ENCODE measurements around the gene FLNB. TPM values are rescaled to one million over a fixed set of nuclear protein-coding genes. Genes with fewer than 3 reads are reported as not detected.

The FLNB gene
- total RNA-seq, 2 donors from 2014 or later, result 46.1 to 56.7 TPM

GRCh38 chr3:58036293-58037032 is 28.2 kb downstream of the FLNB start:
- Mint-ChIP-seq H3K4me3 (no peak overlapping the region), H3K27ac (no peak overlapping the region), H3K27me3 (ENCODE audit: low read depth) (peaks cover 6% of the 10 kb centered on the region), H3K4me1 (ENCODE audit: low read depth) (peaks cover 81% of the 10 kb centered on the region), H3K36me3 (ENCODE audit: insufficient read depth in 2 of 2) (peaks cover 0 to 4% of the 10 kb centered on the region in 2 donors), H3K9me3 (no peaks in the 10 kb centered on the region)
- ATAC-seq (replicated peaks in 1 of 2) (no peak), DNase-seq (no peak)

- Mint-ChIP-seq H3K27ac (peak overlapping the region; percentile 76), H3K36me3 (ENCODE audit: insufficient read depth in 2 of 2) (peaks cover 0 to 4% of the 10 kb centered on the region in 2 donors), H3K9me3 (no peaks in the 10 kb centered on the region), H3K27me3 (ENCODE audit: low read depth) (peaks cover 6% of the 10 kb centered on the region), H3K4me3 (peak overlapping the region; percentile 70 to 81), H3K4me1 (ENCODE audit: low read depth) (peaks cover 89% of the 10 kb centered on the region)
- DNase-seq (no peak), ATAC-seq (replicated peaks in 1 of 2) (no peak)
Measured at GRCh38 chr3:58037141-58037910, 29.1 kb downstream of the FLNB start.

- no peak overlapping the region for H3K27ac Mint-ChIP-seq
- H3K36me3 Mint-ChIP-seq (ENCODE audit: insufficient read depth in 2 of 2), result peaks cover 0 to 4% of the 10 kb centered on the region in 2 donors
- no peaks in the 10 kb centered on the region for H3K9me3 Mint-ChIP-seq
- H3K4me3 Mint-ChIP-seq, result no peak overlapping the region
- ATAC-seq (replicated peaks in 1 of 2) (no peak), DNase-seq (no peak)
- peaks cover 6% of the 10 kb centered on the region for H3K27me3 Mint-ChIP-seq (ENCODE audit: low read depth)
- peaks cover 89% of the 10 kb centered on the region for H3K4me1 Mint-ChIP-seq (ENCODE audit: low read depth)
Measured at GRCh38 chr3:58038675-58039292, 30.6 kb downstream of the FLNB start.

GRCh38 chr3:58039601-58040000 is 31.4 kb downstream of the FLNB start:
- DNase-seq (no peak), ATAC-seq (replicated peaks in 1 of 2) (no peak)
- H3K27me3 Mint-ChIP-seq (ENCODE audit: low read depth), result peaks cover 6% of the 10 kb centered on the region
- no peak overlapping the region for H3K27ac Mint-ChIP-seq
- H3K4me3 Mint-ChIP-seq, result no peak overlapping the region
- no peaks in the 10 kb centered on the region for H3K9me3 Mint-ChIP-seq
- peaks cover 0 to 4% of the 10 kb centered on the region in 2 donors for H3K36me3 Mint-ChIP-seq (ENCODE audit: insufficient read depth in 2 of 2)
- peaks cover 85% of the 10 kb centered on the region for H3K4me1 Mint-ChIP-seq (ENCODE audit: low read depth)

GRCh38 chr3:58041182-58041825 is 33.1 kb downstream of the FLNB start:
- Mint-ChIP-seq H3K4me1 (ENCODE audit: low read depth) (peaks cover 76% of the 10 kb centered on the region), H3K9me3 (no peaks in the 10 kb centered on the region), H3K27ac (no peak overlapping the region), H3K36me3 (ENCODE audit: insufficient read depth in 2 of 2) (peaks cover 0 to 4% of the 10 kb centered on the region in 2 donors), H3K27me3 (ENCODE audit: low read depth) (no peaks in the 10 kb centered on the region), H3K4me3 (peak overlapping the region; percentile 48 to 63)
- no peak for DNase-seq
- peak in 1 of 2 donors; percentile 14 for ATAC-seq (replicated peaks in 1 of 2)

- peaks cover 0 to 4% of the 10 kb centered on the region in 2 donors for H3K36me3 Mint-ChIP-seq (ENCODE audit: insufficient read depth in 2 of 2)
- peak overlapping the region; percentile 48 to 63 for H3K4me3 Mint-ChIP-seq
- no peak overlapping the region for H3K27ac Mint-ChIP-seq
- H3K4me1 Mint-ChIP-seq (ENCODE audit: low read depth), result peaks cover 76% of the 10 kb centered on the region
- DNase-seq (no peak), ATAC-seq (replicated peaks in 1 of 2) (peak; percentile 64 to 73)
- no peaks in the 10 kb centered on the region for H3K9me3 Mint-ChIP-seq
- H3K27me3 Mint-ChIP-seq (ENCODE audit: low read depth), result no peaks in the 10 kb centered on the region
Measured at GRCh38 chr3:58041826-58042324, 33.7 kb downstream of the FLNB start.

- DNase-seq, result no peak
- Mint-ChIP-seq H3K27me3 (ENCODE audit: low read depth) (no peaks in the 10 kb centered on the region), H3K4me1 (ENCODE audit: low read depth) (peaks cover 71% of the 10 kb centered on the region), H3K36me3 (ENCODE audit: insufficient read depth in 2 of 2) (no peaks in the 10 kb centered on the region), H3K4me3 (no peak overlapping the region), H3K27ac (no peak overlapping the region), H3K9me3 (no peaks in the 10 kb centered on the region)
- no peak for ATAC-seq (replicated peaks in 1 of 2)
Measured at GRCh38 chr3:58042947-58043707, 34.9 kb downstream of the FLNB start.

- ATAC-seq (replicated peaks in 1 of 2) (peak; percentile 32 to 70), DNase-seq (no peak)
- Mint-ChIP-seq H3K9me3 (no peaks in the 10 kb centered on the region), H3K27ac (no peak overlapping the region), H3K36me3 (ENCODE audit: insufficient read depth in 2 of 2) (no peaks in the 10 kb centered on the region), H3K4me1 (ENCODE audit: low read depth) (peaks cover 71% of the 10 kb centered on the region), H3K4me3 (no peak overlapping the region), H3K27me3 (ENCODE audit: low read depth) (no peaks in the 10 kb centered on the region)
Measured at GRCh38 chr3:58043933-58044332, 35.7 kb downstream of the FLNB start.

- Mint-ChIP-seq H3K9me3 (no peaks in the 10 kb centered on the region), H3K4me1 (ENCODE audit: low read depth) (peaks cover 77% of the 10 kb centered on the region), H3K27me3 (ENCODE audit: low read depth) (no peaks in the 10 kb centered on the region), H3K27ac (no peak overlapping the region), H3K36me3 (ENCODE audit: insufficient read depth in 2 of 2) (no peaks in the 10 kb centered on the region), H3K4me3 (no peak overlapping the region)
- DNase-seq, result no peak
- ATAC-seq (replicated peaks in 1 of 2), result peak in 1 of 2 donors; percentile 48
Measured at GRCh38 chr3:58044691-58045483, 36.7 kb downstream of the FLNB start.

GRCh38 chr3:58047826-58048225 is 39.6 kb downstream of the FLNB start:
- no peak for ATAC-seq (replicated peaks in 1 of 2)
- Mint-ChIP-seq H3K36me3 (ENCODE audit: insufficient read depth in 2 of 2) (no peaks in the 10 kb centered on the region), H3K4me3 (no peak overlapping the region), H3K9me3 (no peaks in the 10 kb centered on the region), H3K27ac (no peak overlapping the region), H3K4me1 (ENCODE audit: low read depth) (peaks cover 63% of the 10 kb centered on the region), H3K27me3 (ENCODE audit: low read depth) (no peaks in the 10 kb centered on the region)
- DNase-seq, result no peak

- H3K9me3 Mint-ChIP-seq, result no peaks in the 10 kb centered on the region
- peaks cover 66% of the 10 kb centered on the region for H3K4me1 Mint-ChIP-seq (ENCODE audit: low read depth)
- H3K27ac Mint-ChIP-seq, result peak overlapping the region; percentile 38
- H3K36me3 Mint-ChIP-seq (ENCODE audit: insufficient read depth in 2 of 2), result no peaks in the 10 kb centered on the region
- no peak overlapping the region for H3K4me3 Mint-ChIP-seq
- no peaks in the 10 kb centered on the region for H3K27me3 Mint-ChIP-seq (ENCODE audit: low read depth)
- ATAC-seq (replicated peaks in 1 of 2) (no peak), DNase-seq (no peak)
Measured at GRCh38 chr3:58048301-58048700, 40.1 kb downstream of the FLNB start.
